OCI-LY3 (cell line): ENCODE results near the gene KMT2E.

Source experiments
- EZH2phosphoT487 ChIP-seq: fragments of 200-600 bp; shearing (Covaris generic); IDR thresholded peaks from 2 replicates; pipeline ENCODE4 v1.6.1; 2018; ENCODE audit warnings: antibody characterized with exemption, mixed run types, low read depth
- TF ChIP-seq, protein P1 (sequence below): fragments of 200-600, 300-600 bp; sonication (generic); IDR thresholded peaks from 2 replicates; pipeline ENCODE4 v1.5.1; 2014; ENCODE audit warnings: antibody characterized with exemption, low read length, low read depth

DNA sequence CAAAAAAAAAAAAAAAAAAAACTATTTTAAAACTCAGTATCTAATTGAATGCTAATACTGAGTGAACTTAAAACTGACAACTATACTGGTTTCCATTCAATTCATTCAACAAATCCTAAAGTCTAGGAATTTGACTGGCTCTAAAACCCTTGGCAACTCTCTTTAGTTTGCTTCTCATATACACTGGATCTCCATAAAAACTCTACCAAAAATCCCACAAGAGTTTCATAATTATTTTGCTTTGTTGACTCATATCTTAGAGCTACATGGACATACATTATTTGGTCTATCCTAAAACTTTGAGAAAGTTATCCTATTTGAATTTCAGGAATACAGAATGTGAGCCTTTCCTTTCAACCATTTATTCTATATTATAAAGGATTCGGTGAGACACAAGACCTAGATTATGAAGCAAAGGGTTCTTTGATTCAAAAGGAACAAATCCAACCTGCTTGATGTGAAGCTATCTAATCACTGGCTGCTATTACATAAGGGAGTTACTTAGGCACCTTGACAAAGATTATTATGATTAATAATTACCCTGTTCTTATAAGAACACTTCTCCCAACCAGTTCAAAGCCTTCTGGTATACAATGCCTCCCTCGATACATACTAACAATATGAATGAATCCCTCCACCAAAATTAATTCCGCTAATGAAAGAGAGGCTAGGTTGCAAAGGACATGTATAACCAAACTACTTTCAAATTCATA is 15.8 kb upstream of the KMT2E start:
- TF ChIP-seq, protein P1, sequence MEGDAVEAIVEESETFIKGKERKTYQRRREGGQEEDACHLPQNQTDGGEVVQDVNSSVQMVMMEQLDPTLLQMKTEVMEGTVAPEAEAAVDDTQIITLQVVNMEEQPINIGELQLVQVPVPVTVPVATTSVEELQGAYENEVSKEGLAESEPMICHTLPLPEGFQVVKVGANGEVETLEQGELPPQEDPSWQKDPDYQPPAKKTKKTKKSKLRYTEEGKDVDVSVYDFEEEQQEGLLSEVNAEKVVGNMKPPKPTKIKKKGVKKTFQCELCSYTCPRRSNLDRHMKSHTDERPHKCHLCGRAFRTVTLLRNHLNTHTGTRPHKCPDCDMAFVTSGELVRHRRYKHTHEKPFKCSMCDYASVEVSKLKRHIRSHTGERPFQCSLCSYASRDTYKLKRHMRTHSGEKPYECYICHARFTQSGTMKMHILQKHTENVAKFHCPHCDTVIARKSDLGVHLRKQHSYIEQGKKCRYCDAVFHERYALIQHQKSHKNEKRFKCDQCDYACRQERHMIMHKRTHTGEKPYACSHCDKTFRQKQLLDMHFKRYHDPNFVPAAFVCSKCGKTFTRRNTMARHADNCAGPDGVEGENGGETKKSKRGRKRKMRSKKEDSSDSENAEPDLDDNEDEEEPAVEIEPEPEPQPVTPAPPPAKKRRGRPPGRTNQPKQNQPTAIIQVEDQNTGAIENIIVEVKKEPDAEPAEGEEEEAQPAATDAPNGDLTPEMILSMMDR, result no peak
- TF ChIP-seq EZH2phosphoT487, result no peak
